ENCODE measurements around the gene TTI1. TPM values are rescaled to one million over a fixed set of nuclear protein-coding genes. Genes with fewer than 3 reads are reported as not detected.

TTI1 gene
- total RNA-seq, 1 experiment from 2014 or later, result 26.9 TPM

DNA sequence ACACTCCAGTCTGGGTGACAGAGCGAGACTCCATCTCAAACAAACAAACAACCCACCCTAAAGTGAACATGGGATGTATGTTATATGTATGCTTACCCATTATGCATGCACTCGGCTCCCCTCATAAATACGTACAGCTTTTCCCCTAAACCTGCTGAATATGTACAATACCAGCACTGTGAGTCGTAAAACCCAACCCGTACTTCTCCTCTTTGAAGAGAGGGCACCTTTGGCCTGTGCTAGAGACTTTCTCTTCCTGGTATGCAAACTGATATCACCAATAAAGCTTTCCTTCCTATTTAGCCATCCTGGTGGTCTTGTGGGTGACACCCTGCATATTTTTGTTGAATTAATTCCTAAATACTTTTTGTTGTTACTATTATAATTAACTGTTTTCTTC is 79.1 kb downstream of the TTI1 start (continued):
- no peak for TF ChIP-seq SIN3A (IDR thresholded peaks at IDR 0.05; ENCODE audit: low read depth)
- no peak for TF ChIP-seq JUND (IDR thresholded peaks at IDR 0.05)
- no peak for TF ChIP-seq CBX3 (IDR thresholded peaks at IDR 0.05; ENCODE audit: low read depth)
- TF ChIP-seq SRF (IDR thresholded peaks at IDR 0.05; ENCODE audit: low read depth), result no peak
- no peak for TF ChIP-seq TCF7L2 (IDR thresholded peaks at IDR 0.05; ENCODE audit: borderline replicate concordance, extremely low read depth, insufficient read depth, insufficient read length)
- no peak for TF ChIP-seq EZH2phosphoT487 (IDR thresholded peaks at IDR 0.05; ENCODE audit: borderline replicate concordance)
- no peak for TF ChIP-seq EGR1 (IDR thresholded peaks at IDR 0.05; ENCODE audit: low read depth)

DNA sequence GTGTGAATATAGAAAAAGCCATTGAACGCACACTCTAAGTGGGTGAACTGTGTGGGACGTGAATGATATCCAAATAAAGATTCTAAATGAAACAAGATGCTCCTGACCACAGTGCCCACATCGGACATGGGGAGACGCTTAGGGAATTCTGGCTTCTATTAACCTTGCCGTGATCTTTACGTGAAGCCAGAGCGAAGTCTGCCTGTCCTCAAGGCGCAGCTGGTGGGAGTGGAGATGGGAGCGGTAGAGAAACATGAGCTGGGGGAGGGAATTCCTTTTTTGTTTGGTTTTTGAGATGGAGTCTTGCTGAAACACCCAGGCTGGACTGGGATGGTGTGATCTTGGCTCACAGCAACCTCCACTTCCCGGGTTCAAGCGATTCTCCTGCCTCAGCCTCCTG is 84.3 kb downstream of the TTI1 start:
- H4K20me1 ChIP-seq (ENCODE audit: insufficient read depth), result no peaks in the 10 kb centered on the region
- ATAC-seq (no peak), DNase-seq (ENCODE audit: low read depth, low spot score) (no peak)
- ChIA-PET CTCF (no interaction called here), POLR2A (no interaction called here), RAD21 (ENCODE audit: low non-redundant PET in 1 of 2, low total read pairs in 2 of 2, uncharacterized antibody in 2 of 2, unreplicated experiment in 2 of 2) (no interaction called here)
- H3K27me3 ChIP-seq (ENCODE audit: insufficient read depth, low read length), result no peaks in the 10 kb centered on the region
- intact Hi-C loops (cut with micrococcal nuclease), result no loop called here
- TF ChIP-seq SP1 (IDR thresholded peaks at IDR 0.05; ENCODE audit: low read depth), result no peak
- TF ChIP-seq SIN3A (IDR thresholded peaks at IDR 0.05; ENCODE audit: low read depth), result no peak
- TF ChIP-seq, protein P1, sequence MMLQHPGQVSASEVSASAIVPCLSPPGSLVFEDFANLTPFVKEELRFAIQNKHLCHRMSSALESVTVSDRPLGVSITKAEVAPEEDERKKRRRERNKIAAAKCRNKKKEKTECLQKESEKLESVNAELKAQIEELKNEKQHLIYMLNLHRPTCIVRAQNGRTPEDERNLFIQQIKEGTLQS (IDR thresholded peaks at IDR 0.05), result no peak
- no peak for TF ChIP-seq EZH2phosphoT487 (IDR thresholded peaks at IDR 0.05; ENCODE audit: borderline replicate concordance)
- no TSS peak for BruUV-seq (replicated peaks)
- H3K27ac ChIP-seq (ENCODE audit: low read depth, low read length), result no peak overlapping the region
- H2AFZ ChIP-seq (ENCODE audit: low read depth, low read length, poor library complexity, severe bottlenecking), result no peak overlapping the region
- H3K9me3 ChIP-seq (ENCODE audit: control insufficient read depth in 1 of 2, insufficient read depth in 1 of 2, low read depth in 1 of 2, low read length in 2 of 2), result no peaks in the 10 kb centered on the region
- no peak overlapping the region for H3K4me2 ChIP-seq (ENCODE audit: low read length)
- no peak overlapping the region for H3K4me3 ChIP-seq (replicated peaks in 1 of 2; ENCODE audit: low read depth in 1 of 2, low read length in 2 of 2)
- no peak overlapping the region for H3K9ac ChIP-seq (ENCODE audit: low read length)
- no peaks in the 10 kb centered on the region for H3K36me3 ChIP-seq (ENCODE audit: control insufficient read depth in 1 of 2, insufficient read depth in 2 of 2, low read length in 2 of 2)
- H3K4me1 ChIP-seq (ENCODE audit: control insufficient read depth in 1 of 2, insufficient read depth in 2 of 2, low read length in 2 of 2), result no peaks in the 10 kb centered on the region
- H3K9me2 ChIP-seq (ENCODE audit: insufficient read depth), result no peaks in the 10 kb centered on the region
- H3K79me2 ChIP-seq (ENCODE audit: insufficient read depth, low read length), result no peaks in the 10 kb centered on the region

- CTCF ChIA-PET, result no interaction called here
- BruUV-seq (replicated peaks), result no TSS peak
- Histone ChIP-seq H3K27me3 (ENCODE audit: insufficient read depth, low read length) (no peaks in the 10 kb centered on the region), H3K9me3 (ENCODE audit: control insufficient read depth in 1 of 2, insufficient read depth in 1 of 2, low read depth in 1 of 2, low read length in 2 of 2) (no peaks in the 10 kb centered on the region), H3K79me2 (ENCODE audit: insufficient read depth, low read length) (no peaks in the 10 kb centered on the region), H2AFZ (ENCODE audit: low read depth, low read length, poor library complexity, severe bottlenecking) (no peak overlapping the region), H3K27ac (ENCODE audit: low read depth, low read length) (no peak overlapping the region), H3K4me2 (ENCODE audit: low read length) (no peak overlapping the region), H3K4me1 (ENCODE audit: control insufficient read depth in 1 of 2, insufficient read depth in 2 of 2, low read length in 2 of 2) (no peaks in the 10 kb centered on the region), H3K36me3 (ENCODE audit: control insufficient read depth in 1 of 2, insufficient read depth in 2 of 2, low read length in 2 of 2) (no peaks in the 10 kb centered on the region), H4K20me1 (ENCODE audit: insufficient read depth) (no peaks in the 10 kb centered on the region), H3K9ac (ENCODE audit: low read length) (no peak overlapping the region), H3K9me2 (ENCODE audit: insufficient read depth) (no peaks in the 10 kb centered on the region), H3K4me3 (replicated peaks in 1 of 2; ENCODE audit: low read depth in 1 of 2, low read length in 2 of 2) (no peak overlapping the region)
- DNase-seq (ENCODE audit: low read depth, low spot score), result no peak
- no peak for ATAC-seq
- RAD21 ChIA-PET (ENCODE audit: low non-redundant PET in 1 of 2, low total read pairs in 2 of 2, uncharacterized antibody in 2 of 2, unreplicated experiment in 2 of 2), result no interaction called here
- TF ChIP-seq ZBTB33 (IDR thresholded peaks at IDR 0.05; ENCODE audit: extremely low read depth, insufficient replicate concordance, low read length), result no peak
- no peak for TF ChIP-seq CBX3 (IDR thresholded peaks at IDR 0.05; ENCODE audit: low read depth)
- no peak for TF ChIP-seq POLR2A (IDR thresholded peaks at IDR 0.05; ENCODE audit: borderline replicate concordance, extremely low read depth, insufficient read depth, insufficient read length)
- no peak for TF ChIP-seq RAD21 (IDR thresholded peaks at IDR 0.05; ENCODE audit: low read depth)
- no peak for TF ChIP-seq SIN3A (IDR thresholded peaks at IDR 0.05; ENCODE audit: low read depth)
- no peak for TF ChIP-seq SP1 (IDR thresholded peaks at IDR 0.05; ENCODE audit: low read depth)
- TF ChIP-seq, protein P1 (IDR thresholded peaks at IDR 0.05), result no peak
- intact Hi-C loops (cut with micrococcal nuclease), result no loop called here
- POLR2A ChIA-PET, result no interaction called here
Measured at GRCh38 chr20:37947943-37948342, 85.3 kb downstream of the TTI1 start.
